Measurements from ENCODE around the gene SH3PXD2B.

GRCh38 chr5:172413601-172414171 is 40.6 kb downstream of the SH3PXD2B start:
- TF ChIP-seq CTCF (IDR thresholded peaks at IDR 0.05) (no peak), POLR2A (IDR thresholded peaks at IDR 0.05) (no peak), POLR2AphosphoS5 (IDR thresholded peaks at IDR 0.05) (no peak)
